WTC11 (cell line): ENCODE measurements around the gene SMAD5.

ENCODE experiments used
- ATF2 ChIP-seq: sonication (generic); formaldehyde crosslinking; IDR thresholded peaks from 2 replicates; pipeline ENCODE4 v1.8.1; 2022; ENCODE audit warnings: low read depth, missing genetic modification reagents, borderline replicate concordance
- CBFB ChIP-seq: sonication (generic); formaldehyde crosslinking; IDR thresholded peaks from 2 replicates; pipeline ENCODE4 v1.8.1; 2022; ENCODE audit warnings: mild to moderate bottlenecking, low read depth, missing genetic modification reagents
- CREB1 ChIP-seq: sonication (generic); formaldehyde crosslinking; IDR thresholded peaks from 2 replicates; pipeline ENCODE4 v1.8.0; 2023; ENCODE audit warnings: mild to moderate bottlenecking, missing genetic modification reagents
- CTCF ChIP-seq: fragments of 200-600 bp; IDR thresholded peaks from 2 replicates; pipeline ENCODE4 v1.8.0; 2022; ENCODE audit warnings: antibody characterized with exemption
- ELF4 ChIP-seq: sonication (generic); formaldehyde crosslinking; IDR thresholded peaks from 2 replicates; pipeline ENCODE4 v1.8.1; 2022; ENCODE audit warnings: low read depth, mild to moderate bottlenecking, moderate library complexity, missing genetic modification reagents
- ETV6 ChIP-seq: sonication (generic); formaldehyde crosslinking; IDR thresholded peaks from 2 replicates; pipeline ENCODE4 v1.8.1; 2022; ENCODE audit warnings: mild to moderate bottlenecking, missing genetic modification reagents
- FOXP1 ChIP-seq: sonication (generic); formaldehyde crosslinking; IDR thresholded peaks from 2 replicates; pipeline ENCODE4 v1.8.0; 2022; ENCODE audit warnings: missing genetic modification reagents, mild to moderate bottlenecking, moderate library complexity, borderline replicate concordance
- NR3C1 ChIP-seq: sonication (generic); formaldehyde crosslinking; conservative IDR thresholded peaks from 2 replicates; pipeline ENCODE4 v1.8.1; 2023; ENCODE audit warnings: low read depth, mild to moderate bottlenecking, missing genetic modification reagents
- SMAD3 ChIP-seq: sonication (generic); formaldehyde crosslinking; IDR thresholded peaks from 2 replicates; pipeline ENCODE4 v1.8.0; 2022; ENCODE audit warnings: missing genetic modification reagents, mild to moderate bottlenecking, borderline replicate concordance
- SP1 ChIP-seq: sonication (generic); formaldehyde crosslinking; conservative IDR thresholded peaks from 2 replicates; pipeline ENCODE4 v1.8.1; 2022; ENCODE audit warnings: missing genetic modification reagents
- TF ChIP-seq, protein P1 (sequence below): fragments of 250-450 bp; sonication (Bioruptor Pico); IDR thresholded peaks from 2 replicates; pipeline ENCODE4 v1.8.0; 2021; ENCODE audit warnings: mild to moderate bottlenecking

GRCh38 chr5:136200130-136200529 is 67.5 kb downstream of the SMAD5 start:
- no peak for TF ChIP-seq CTCF
- no peak for TF ChIP-seq SMAD3 (CRISPR knock-in tag)
- no peak for TF ChIP-seq CBFB (CRISPR knock-in tag)
- no peak for TF ChIP-seq FOXP1 (CRISPR knock-in tag)
- TF ChIP-seq SP1 (CRISPR knock-in tag): no peak
- no peak for TF ChIP-seq CREB1 (CRISPR knock-in tag)
- no peak for TF ChIP-seq ATF2
- TF ChIP-seq ETV6 (CRISPR knock-in tag): no peak
- TF ChIP-seq NR3C1: no peak
- no peak for TF ChIP-seq ELF4 (CRISPR knock-in tag)
- TF ChIP-seq, protein P1, sequence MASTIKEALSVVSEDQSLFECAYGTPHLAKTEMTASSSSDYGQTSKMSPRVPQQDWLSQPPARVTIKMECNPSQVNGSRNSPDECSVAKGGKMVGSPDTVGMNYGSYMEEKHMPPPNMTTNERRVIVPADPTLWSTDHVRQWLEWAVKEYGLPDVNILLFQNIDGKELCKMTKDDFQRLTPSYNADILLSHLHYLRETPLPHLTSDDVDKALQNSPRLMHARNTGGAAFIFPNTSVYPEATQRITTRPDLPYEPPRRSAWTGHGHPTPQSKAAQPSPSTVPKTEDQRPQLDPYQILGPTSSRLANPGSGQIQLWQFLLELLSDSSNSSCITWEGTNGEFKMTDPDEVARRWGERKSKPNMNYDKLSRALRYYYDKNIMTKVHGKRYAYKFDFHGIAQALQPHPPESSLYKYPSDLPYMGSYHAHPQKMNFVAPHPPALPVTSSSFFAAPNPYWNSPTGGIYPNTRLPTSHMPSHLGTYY (CRISPR knock-in tag): no peak
